K562 (cell line): ENCODE measurements around the gene TUBGCP6. TPM values are rescaled to one million over a fixed set of nuclear protein-coding genes. Genes with fewer than 3 reads are reported as not detected.
A peak's percentile ranks its signal among the peaks of the same experiment; 100 is the strongest.

Experiments
- ATAC-seq: fragments of 200-7000 bp; cut with Tn5 transposase; 3 replicates; pipeline ENCODE4 v1.9.1; 2020; ENCODE audit warnings: moderate library complexity
- BruUV-seq: library from RNA; stranded (reverse); fragments of 400-500 nt; replicated peaks from 2 replicates; lab custom pipeline; 2021; lab: Mats Ljungman, UMichigan
- CTCF ChIA-PET: fragments of 300-600 bp; formaldehyde crosslinking; extraction: SDS; loops from one replicate; lab custom pipeline; 2021; ENCODE audit warnings: low intra/inter-chr PET ratio; lab: Yijun Ruan, JAX
- POLR2A ChIA-PET: fragments of 300-600, 350-650 bp; sonication (Branson Sonifier 250); formaldehyde crosslinking; extraction: SDS; loops from one replicate; lab custom pipeline; 2021; ENCODE audit warnings: antibody characterized with exemption, inconsistent platforms; lab: Yijun Ruan, JAX
- DNase-seq, 4 experiments: peaks; one replicate each; pipeline versions ENCODE4 v3.0.0 to v3.0.0-alpha.2; 2011 to 2018; ENCODE audit warnings: low spot score in 3 of 4, mixed read lengths in 3 of 4; ENCODE audit errors: extremely low read depth in 1 of 4
- FAIRE-seq: peaks from 2 replicates; lab custom pipeline; 2011; peaks lifted over from hg19 to GRCh38; lab: Jason Lieb, UNC
- H2AFZ ChIP-seq: 2 replicates; pipeline ENCODE4 v1.6.0; 2011; ENCODE audit warnings: low read depth, low read length, control low read depth, inconsistent platforms
- H3K27ac ChIP-seq: fragments of 200-600 bp; 3 replicates; pipeline ENCODE4 v1.8.0; 2011; ENCODE audit warnings: low read depth, mild to moderate bottlenecking, control low read depth, inconsistent platforms, low read length, moderate library complexity, mixed read lengths; ENCODE audit errors: extremely low read depth
- H3K27me3 ChIP-seq, 2 experiments: fragments of 300-600 bp in 1 of 2; 2 replicates in 1 of 2; 3 replicates in 1 of 2; pipeline versions ENCODE4 v1.6.0 to v1.8.0; 2011; ENCODE audit warnings: inconsistent platforms in 2 of 2, low read length in 2 of 2, mild to moderate bottlenecking in 1 of 2, mixed read lengths in 1 of 2, moderate library complexity in 1 of 2; ENCODE audit not compliant: control insufficient read depth in 2 of 2, insufficient read depth in 2 of 2
- H3K36me3 ChIP-seq: fragments of 300-600 bp; 3 replicates; pipeline ENCODE4 v1.8.0; 2011; ENCODE audit warnings: mild to moderate bottlenecking, low read length, inconsistent platforms; ENCODE audit not compliant: control insufficient read depth, insufficient read depth
- H3K4me1 ChIP-seq, 2 experiments: fragments of 200-600 bp in 1 of 2; replicated peaks in 1 of 2; 2 replicates in 1 of 2; 3 replicates in 1 of 2; pipeline versions ENCODE4 v1.5.1 to v1.8.0; 2011; ENCODE audit warnings: inconsistent platforms in 2 of 2, low read length in 2 of 2, mild to moderate bottlenecking in 1 of 2, mixed read lengths in 1 of 2, moderate library complexity in 1 of 2; ENCODE audit not compliant: control insufficient read depth in 2 of 2, insufficient read depth in 2 of 2
- H3K4me2 ChIP-seq: 2 replicates; pipeline ENCODE4 v1.6.1; 2011; ENCODE audit warnings: low read length, control low read depth, inconsistent platforms, mixed read lengths; ENCODE audit not compliant: insufficient read depth
- H3K4me3 ChIP-seq: fragments of 200-600 bp; sonication (generic), shearing (Covaris generic); 2 replicates; pipeline ENCODE4 v1.5.1; 2016; ENCODE audit warnings: control low read depth, inconsistent platforms
- H3K79me2 ChIP-seq: fragments of 200-600 bp; 3 replicates; pipeline ENCODE4 v1.8.0; 2011; ENCODE audit warnings: low read length, inconsistent platforms; ENCODE audit not compliant: control insufficient read depth, insufficient read depth
- H3K9ac ChIP-seq, 2 experiments: 2 replicates each; pipeline versions ENCODE4 v1.6.0 to v1.6.1; 2011; ENCODE audit warnings: low read depth in 2 of 2, low read length in 2 of 2, control low read depth in 1 of 2, inconsistent platforms in 1 of 2, mild to moderate bottlenecking in 1 of 2, mixed read lengths in 1 of 2; ENCODE audit not compliant: insufficient read depth in 1 of 2
- H3K9me1 ChIP-seq: one replicate; pipeline ENCODE4 v1.6.0; 2011; ENCODE audit warnings: inconsistent platforms, mild to moderate bottlenecking, low read length, moderate library complexity; ENCODE audit not compliant: control insufficient read depth, insufficient read depth
- H3K9me3 ChIP-seq: replicated peaks from 2 replicates; pipeline ENCODE4 v1.5.1; 2011; ENCODE audit warnings: low read depth, low read length, inconsistent platforms; ENCODE audit not compliant: control insufficient read depth, insufficient read depth
- H4K20me1 ChIP-seq: replicated peaks from 2 replicates; pipeline ENCODE4 v1.6.1; 2011; ENCODE audit warnings: low read length, inconsistent platforms, mixed read lengths; ENCODE audit not compliant: control insufficient read depth, insufficient read depth
- CBX8 ChIP-seq: fragments of 200-600 bp; sonication (generic); IDR thresholded peaks from 2 replicates; pipeline ENCODE4 v1.6.1; 2012; ENCODE audit warnings: borderline replicate concordance, mixed run types, low read depth, mild to moderate bottlenecking, moderate library complexity, mixed read lengths, low read length, control low read depth, inconsistent platforms; ENCODE audit not compliant: poor library complexity, severe bottlenecking; ENCODE audit errors: extremely low read depth
- MEF2D ChIP-seq: conservative IDR thresholded peaks from 2 replicates; pipeline ENCODE4 v1.6.1; 2016; ENCODE audit warnings: low read depth, missing genetic modification characterization, missing compliant biosample characterization
- NR2C1 ChIP-seq, 2 experiments: fragments of 450-650 bp; IDR thresholded peaks; 2 replicates each; pipeline ENCODE4 v1.6.1; 2017; ENCODE audit warnings: mild to moderate bottlenecking in 2 of 2, antibody characterized with exemption in 1 of 2, inconsistent platforms in 1 of 2, missing compliant biosample characterization in 1 of 2, missing genetic modification characterization in 1 of 2
- POU5F1 ChIP-seq: fragments of 150-350 bp; IDR thresholded peaks from 2 replicates; pipeline ENCODE4 v1.6.1; 2014; ENCODE audit warnings: borderline replicate concordance, low read length, low read depth, mild to moderate bottlenecking; ENCODE audit not compliant: partially characterized antibody
- ZBTB26 ChIP-seq: fragments of 450-650 bp; formaldehyde crosslinking; IDR thresholded peaks from 2 replicates; pipeline ENCODE4 v1.4.0; 2022; ENCODE audit warnings: missing genetic modification characterization
- ZNF23 ChIP-seq: fragments of 250-450 bp; sonication (Bioruptor Pico); IDR thresholded peaks from 2 replicates; pipeline ENCODE4 v1.4.0; 2020; ENCODE audit warnings: mild to moderate bottlenecking
- WGBS: fragments of 100-300 bp; shearing (Covaris generic); methylation state at CpG from one replicate; pipeline ENCODE4 v1.1.6; 2016; ENCODE audit warnings: low coverage, mixed read lengths; ENCODE audit not compliant: insufficient coverage; ENCODE audit errors: missing lambda C conversion rate; 5-methylcytosine and 5-hydroxymethylcytosine counted together
- in situ Hi-C: fragments of 300-500 bp; cut with MboI; formaldehyde crosslinking; loops from 4 replicates; pipeline ENCODE4 v1.15.0; 2018; ENCODE audit warnings: inconsistent platforms, mixed read lengths
- intact Hi-C: fragments of 100-400 bp; cut with micrococcal nuclease; formaldehyde crosslinking; loops from 2 replicates; pipeline ENCODE4 v1.14.2; 2022
- polyA plus RNA-seq, 8 experiments: library from polyadenylated mRNA; depleted of rRNA in 4 of 8; stranded (reverse) in 5 of 8; unstranded in 3 of 8; fragments of >200 nt; fragmentation: Nextera tagmentation in 2 of 8; fragmentation: Illumina TruSeq in 1 of 8; extraction: Ambion mirVana in 2 of 8; extraction: Trizol in 1 of 8; gene quantifications; 2 replicates each; pipeline versions ENCODE4 v1.2.1 to v1.2.3, GENCODE V29; 2011 to 2014; ENCODE audit warnings: inconsistent platforms in 1 of 8, missing spikeins in 1 of 8
- total RNA-seq, 7 experiments: library from RNA; depleted of rRNA in 6 of 7; stranded (reverse); fragments of >200 nt in 6 of 7; fragmentation: Illumina TruSeq in 2 of 7; extraction: Trizol in 2 of 7; gene quantifications; 2 replicates each; pipeline versions ENCODE4 v1.2.1 to v1.2.3, GENCODE V29; 2011 to 2021; ENCODE audit warnings: low replicate concordance in 1 of 7
- TF ChIP-seq, protein P1 (sequence below): IDR thresholded peaks from 3 replicates; pipeline ENCODE4 v1.6.1; 2011; ENCODE audit warnings: borderline replicate concordance, mild to moderate bottlenecking, moderate library complexity; ENCODE audit not compliant: insufficient read length; ENCODE audit errors: extremely low read depth
- TF ChIP-seq, protein P2 (sequence below), 2 experiments: fragments of 450-650 bp; IDR thresholded peaks; 2 replicates each; pipeline ENCODE4 v1.6.1; 2016
- TF ChIP-seq, protein P3 (sequence below): fragments of 450-650 bp; IDR thresholded peaks from 2 replicates; pipeline ENCODE4 v1.6.1; 2016; ENCODE audit warnings: missing biosample characterization, missing genetic modification characterization
- TF ChIP-seq, protein P4 (sequence below): fragments of 250-450 bp; sonication (Bioruptor Pico); IDR thresholded peaks from 2 replicates; pipeline ENCODE4 v1.8.0; 2021; ENCODE audit warnings: borderline replicate concordance, mild to moderate bottlenecking, moderate library complexity; ENCODE audit not compliant: poor library complexity, severe bottlenecking

The TUBGCP6 gene
- total and polyA plus RNA-seq, 9 of the 15 experiments (the other 6 are each of a cell fraction or from before 2014, with no cell fraction given), result 0.76 to 33.0 (median 10.1) TPM

DNA sequence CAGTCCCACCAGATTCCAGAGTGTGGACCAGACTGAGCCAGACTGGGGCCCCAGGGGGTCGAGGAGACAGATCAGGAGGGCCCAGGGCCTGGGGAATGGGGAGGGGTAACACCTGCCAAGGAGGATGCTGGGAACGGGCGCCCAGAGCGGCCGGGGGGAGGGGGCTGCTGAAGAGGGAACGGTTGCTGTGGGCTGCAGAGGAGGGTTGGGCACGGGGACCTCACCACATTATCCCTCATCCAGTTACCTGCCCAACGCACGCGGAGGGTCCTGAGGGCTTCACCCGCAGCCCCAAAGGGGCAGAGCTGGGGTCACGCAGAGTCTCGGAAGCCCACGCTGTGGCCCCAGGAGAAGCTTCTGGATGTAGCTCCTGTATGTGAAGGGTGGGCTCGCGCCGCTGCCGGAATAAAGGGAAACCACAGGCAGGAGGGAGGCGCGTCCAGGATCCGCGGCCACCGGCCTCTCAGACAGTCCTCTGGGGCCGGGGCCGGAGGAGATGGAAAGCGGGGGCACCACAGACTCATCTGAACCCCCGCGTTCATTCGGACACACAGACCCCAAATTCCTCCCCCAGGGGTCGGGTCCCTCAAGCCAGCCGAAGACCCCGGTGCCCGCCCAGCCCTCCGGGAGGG, 44.9 kb downstream of the TUBGCP6 start (continued):
- TF ChIP-seq CBX8, result no peak
- no peak for TF ChIP-seq ZNF23 (CRISPR knock-in tag)
- no peak for TF ChIP-seq POU5F1

GRCh38 chr22:50199251-50199721, 45.5 kb downstream of the TUBGCP6 start:
- Histone ChIP-seq H3K4me3 (no peak overlapping the region), H2AFZ (no peak overlapping the region), H3K36me3 (peaks cover 46% of the 10 kb centered on the region; the same call in 1 of the 3 replicates), H3K27me3 (no peaks in the 10 kb centered on the region), H3K9me1 (no peaks in the 10 kb centered on the region), H4K20me1 (no peaks in the 10 kb centered on the region; the same call in 1 of the 2 replicates), H3K4me2 (no peak overlapping the region), H3K79me2 (peaks cover 20% of the 10 kb centered on the region), H3K9ac (0 out of 4 replicates have a peak overlapping the region, but pooled peaks of 1 of the 2 experiments have one; percentile 68), H3K9me3 (peaks cover 3% of the 10 kb centered on the region; the same call in 1 of the 2 replicates), H3K27ac (no peak overlapping the region), H3K4me1 (peaks cover 5 to 44% of the 10 kb centered on the region in 2 experiments; a peak in 3 of 5 replicates)
- in situ Hi-C loops, result no loop called here
- no TSS peak for BruUV-seq
- DNase-seq, result no peak
- ATAC-seq, result no peak
- ChIA-PET CTCF (no interaction called here), POLR2A (no interaction called here)
- 85% methylated on average over 17 of the region's 18 CpGs for whole genome bisulfite sequencing
- FAIRE-seq, result no peak
- intact Hi-C loops, result no loop called here
- TF ChIP-seq, protein P1, sequence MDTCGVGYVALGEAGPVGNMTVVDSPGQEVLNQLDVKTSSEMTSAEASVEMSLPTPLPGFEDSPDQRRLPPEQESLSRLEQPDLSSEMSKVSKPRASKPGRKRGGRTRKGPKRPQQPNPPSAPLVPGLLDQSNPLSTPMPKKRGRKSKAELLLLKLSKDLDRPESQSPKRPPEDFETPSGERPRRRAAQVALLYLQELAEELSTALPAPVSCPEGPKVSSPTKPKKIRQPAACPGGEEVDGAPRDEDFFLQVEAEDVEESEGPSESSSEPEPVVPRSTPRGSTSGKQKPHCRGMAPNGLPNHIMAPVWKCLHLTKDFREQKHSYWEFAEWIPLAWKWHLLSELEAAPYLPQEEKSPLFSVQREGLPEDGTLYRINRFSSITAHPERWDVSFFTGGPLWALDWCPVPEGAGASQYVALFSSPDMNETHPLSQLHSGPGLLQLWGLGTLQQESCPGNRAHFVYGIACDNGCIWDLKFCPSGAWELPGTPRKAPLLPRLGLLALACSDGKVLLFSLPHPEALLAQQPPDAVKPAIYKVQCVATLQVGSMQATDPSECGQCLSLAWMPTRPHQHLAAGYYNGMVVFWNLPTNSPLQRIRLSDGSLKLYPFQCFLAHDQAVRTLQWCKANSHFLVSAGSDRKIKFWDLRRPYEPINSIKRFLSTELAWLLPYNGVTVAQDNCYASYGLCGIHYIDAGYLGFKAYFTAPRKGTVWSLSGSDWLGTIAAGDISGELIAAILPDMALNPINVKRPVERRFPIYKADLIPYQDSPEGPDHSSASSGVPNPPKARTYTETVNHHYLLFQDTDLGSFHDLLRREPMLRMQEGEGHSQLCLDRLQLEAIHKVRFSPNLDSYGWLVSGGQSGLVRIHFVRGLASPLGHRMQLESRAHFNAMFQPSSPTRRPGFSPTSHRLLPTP, result no peak
- TF ChIP-seq MEF2D (no peak), ZBTB26 (CRISPR knock-in tag) (no peak), NR2C1 (IDR thresholded peaks at IDR 0.05) (no peak), NR2C1 (tag; IDR thresholded peaks at IDR 0.05) (no peak)
- TF ChIP-seq, protein P2, sequence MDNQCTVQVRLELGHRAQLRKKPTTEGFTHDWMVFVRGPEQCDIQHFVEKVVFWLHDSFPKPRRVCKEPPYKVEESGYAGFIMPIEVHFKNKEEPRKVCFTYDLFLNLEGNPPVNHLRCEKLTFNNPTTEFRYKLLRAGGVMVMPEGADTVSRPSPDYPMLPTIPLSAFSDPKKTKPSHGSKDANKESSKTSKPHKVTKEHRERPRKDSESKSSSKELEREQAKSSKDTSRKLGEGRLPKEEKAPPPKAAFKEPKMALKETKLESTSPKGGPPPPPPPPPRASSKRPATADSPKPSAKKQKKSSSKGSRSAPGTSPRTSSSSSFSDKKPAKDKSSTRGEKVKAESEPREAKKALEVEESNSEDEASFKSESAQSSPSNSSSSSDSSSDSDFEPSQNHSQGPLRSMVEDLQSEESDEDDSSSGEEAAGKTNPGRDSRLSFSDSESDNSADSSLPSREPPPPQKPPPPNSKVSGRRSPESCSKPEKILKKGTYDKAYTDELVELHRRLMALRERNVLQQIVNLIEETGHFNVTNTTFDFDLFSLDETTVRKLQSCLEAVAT (IDR thresholded peaks at IDR 0.05), result no peak
- TF ChIP-seq, protein P3, sequence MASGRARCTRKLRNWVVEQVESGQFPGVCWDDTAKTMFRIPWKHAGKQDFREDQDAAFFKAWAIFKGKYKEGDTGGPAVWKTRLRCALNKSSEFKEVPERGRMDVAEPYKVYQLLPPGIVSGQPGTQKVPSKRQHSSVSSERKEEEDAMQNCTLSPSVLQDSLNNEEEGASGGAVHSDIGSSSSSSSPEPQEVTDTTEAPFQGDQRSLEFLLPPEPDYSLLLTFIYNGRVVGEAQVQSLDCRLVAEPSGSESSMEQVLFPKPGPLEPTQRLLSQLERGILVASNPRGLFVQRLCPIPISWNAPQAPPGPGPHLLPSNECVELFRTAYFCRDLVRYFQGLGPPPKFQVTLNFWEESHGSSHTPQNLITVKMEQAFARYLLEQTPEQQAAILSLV, result no peak
- TF ChIP-seq, protein P4, sequence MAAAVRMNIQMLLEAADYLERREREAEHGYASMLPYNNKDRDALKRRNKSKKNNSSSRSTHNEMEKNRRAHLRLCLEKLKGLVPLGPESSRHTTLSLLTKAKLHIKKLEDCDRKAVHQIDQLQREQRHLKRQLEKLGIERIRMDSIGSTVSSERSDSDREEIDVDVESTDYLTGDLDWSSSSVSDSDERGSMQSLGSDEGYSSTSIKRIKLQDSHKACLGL, result no peak
